ENCODE measurements around the gene PLAU. TPM values are rescaled to one million over a fixed set of nuclear protein-coding genes. Genes with fewer than 3 reads are reported as not detected.
A peak's percentile ranks its signal among the peaks of the same experiment; 100 is the strongest.

PLAU gene
- total and polyA plus RNA-seq, 2 donors: 3.8 to 20.3 TPM

DNA sequence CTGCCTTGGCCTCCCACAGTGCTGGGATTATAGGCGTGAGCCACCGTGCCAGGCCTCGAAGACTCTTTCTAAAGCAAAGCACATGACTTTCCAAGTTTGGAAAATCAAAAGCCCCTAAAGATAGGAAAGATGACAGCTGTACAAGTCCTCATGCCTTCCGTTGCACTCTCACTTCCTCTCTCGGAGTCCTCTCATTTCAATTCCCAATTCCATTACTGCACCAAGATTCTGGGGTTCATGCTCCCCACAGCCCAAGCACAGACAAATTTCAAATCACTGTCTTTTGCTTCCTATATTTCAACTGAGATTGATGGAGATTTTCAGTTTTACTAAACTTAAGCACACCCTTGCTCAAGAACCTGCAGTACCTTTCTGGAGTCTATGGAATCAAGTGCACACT, 10.9 kb upstream of the PLAU start:
- 94% methylated on average over 5 of the region's 5 CpGs for WGBS
- DNase-seq (ENCODE audit: low read depth in 6 of 9, low spot score in 9 of 9): no peak
- Histone ChIP-seq H3K4me1 (ENCODE audit: control insufficient read depth in 2 of 2, insufficient read depth in 2 of 2, low read length in 2 of 2) (peaks cover 0 to 5% of the 10 kb centered on the region in 2 donors), H3K36me3 (ENCODE audit: control insufficient read depth in 2 of 2, insufficient read depth in 2 of 2, low read length in 1 of 2) (no peaks in the 10 kb centered on the region), H3K27me3 (ENCODE audit: control insufficient read depth in 2 of 2, insufficient read depth in 1 of 2, low read length in 1 of 2) (no peaks in the 10 kb centered on the region), H3K9me3 (ENCODE audit: control insufficient read depth in 2 of 2, insufficient read depth in 1 of 2, low read length in 1 of 2) (no peaks in the 10 kb centered on the region), H3K27ac (ENCODE audit: low read depth in 1 of 2, low read length in 1 of 2) (no peak overlapping the region), H3K4me3 (ENCODE audit: low read length in 2 of 2) (no peak overlapping the region)

DNA sequence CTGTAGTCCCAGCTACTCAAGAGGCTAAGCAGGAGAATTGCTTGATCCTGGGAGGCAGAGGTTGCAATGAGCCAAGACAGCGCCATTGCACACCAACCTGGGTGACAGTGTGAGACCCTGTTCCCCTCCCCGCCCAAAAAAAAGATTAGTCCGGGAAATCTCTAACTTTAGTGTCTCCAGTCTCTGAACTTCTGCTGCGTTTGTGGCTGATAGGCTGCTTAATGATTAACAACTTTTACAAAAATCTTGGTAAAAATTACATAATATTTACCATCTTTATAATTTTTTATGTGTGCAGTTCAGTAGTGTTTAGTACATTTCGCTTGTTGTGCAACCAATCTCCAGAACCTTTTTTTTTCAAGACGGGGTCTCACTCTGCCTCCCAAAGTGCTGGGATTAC, 9.7 kb upstream of the PLAU start:
- 88% methylated on average over 6 of the region's 6 CpGs for WGBS
- no peaks in the 10 kb centered on the region for H3K36me3 ChIP-seq (ENCODE audit: control insufficient read depth in 2 of 2, insufficient read depth in 2 of 2, low read length in 1 of 2)
- H3K4me1 ChIP-seq (ENCODE audit: control insufficient read depth in 2 of 2, insufficient read depth in 2 of 2, low read length in 2 of 2): peaks cover 0 to 5% of the 10 kb centered on the region in 2 donors
- H3K27ac ChIP-seq (ENCODE audit: low read depth in 1 of 2, low read length in 1 of 2): no peak overlapping the region
- H3K4me3 ChIP-seq (ENCODE audit: low read length in 2 of 2): no peak overlapping the region
- H3K9me3 ChIP-seq (ENCODE audit: control insufficient read depth in 2 of 2, insufficient read depth in 1 of 2, low read length in 1 of 2): no peaks in the 10 kb centered on the region
- H3K27me3 ChIP-seq (ENCODE audit: control insufficient read depth in 2 of 2, insufficient read depth in 1 of 2, low read length in 1 of 2): no peaks in the 10 kb centered on the region
- DNase-seq (ENCODE audit: low read depth in 6 of 9, low spot score in 9 of 9): no peak

DNA sequence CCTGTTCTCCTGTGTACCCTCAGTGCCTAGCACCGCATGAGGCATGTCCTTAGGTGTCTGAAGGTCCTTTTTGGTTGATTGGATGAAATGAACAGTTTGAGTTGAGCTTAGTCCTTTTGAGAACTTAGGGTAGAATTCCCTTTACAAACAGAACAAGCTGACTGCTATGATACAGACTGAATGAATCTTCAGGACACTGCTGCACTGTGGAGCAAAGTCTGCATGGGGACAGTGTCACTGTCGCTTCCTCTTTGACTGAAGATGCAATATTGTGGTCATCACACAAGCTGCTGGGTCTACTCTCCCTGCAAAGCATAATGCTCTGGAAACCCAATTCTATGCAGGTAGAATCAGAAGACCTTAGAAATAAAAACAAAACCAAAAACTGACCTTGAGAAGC, 8.6 kb upstream of the PLAU start:
- WGBS: 84% methylated on average over 2 of the region's 2 CpGs
- no peaks in the 10 kb centered on the region for H3K9me3 ChIP-seq (ENCODE audit: control insufficient read depth in 2 of 2, insufficient read depth in 1 of 2, low read length in 1 of 2)
- DNase-seq (ENCODE audit: low read depth in 6 of 9, low spot score in 9 of 9): no peak

DNA sequence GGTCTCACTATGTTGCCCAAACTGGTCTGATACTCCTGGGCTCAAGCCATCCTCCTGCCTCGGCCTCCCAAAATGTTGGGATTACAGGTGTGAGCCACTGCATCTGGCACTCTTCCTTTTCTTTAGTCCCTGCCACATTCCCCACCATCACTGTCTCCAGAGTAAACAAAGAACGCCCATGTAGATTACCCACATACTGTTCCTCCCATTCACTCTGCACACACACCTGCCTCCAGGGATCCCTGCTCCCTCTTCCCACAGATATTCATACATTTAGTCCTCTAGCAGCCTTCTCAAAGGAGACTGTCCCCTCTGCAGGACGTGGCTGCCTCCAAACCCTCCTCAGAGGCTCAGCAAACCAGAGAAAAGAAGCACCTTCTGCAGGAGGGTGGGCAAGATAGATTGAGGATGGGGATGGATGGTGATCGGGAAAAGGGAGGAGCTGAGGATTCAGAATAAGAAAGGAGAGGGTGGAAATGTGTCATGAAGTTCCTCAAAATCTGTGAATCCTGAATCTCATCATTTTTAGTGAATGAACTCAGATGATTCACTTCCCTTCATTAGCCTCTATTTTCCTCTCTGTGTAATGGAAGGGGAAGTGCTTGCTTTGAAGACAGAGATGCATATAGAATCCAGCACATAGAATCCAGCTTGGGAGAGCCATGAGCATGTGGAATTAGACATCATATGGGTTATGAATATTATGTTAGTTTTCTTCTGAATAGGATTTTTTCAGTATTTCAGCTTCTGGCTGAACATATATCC, 5.5 kb upstream of the PLAU start:
- H3K27me3 ChIP-seq (ENCODE audit: control insufficient read depth in 2 of 2, insufficient read depth in 1 of 2, low read length in 1 of 2): peaks cover 6 to 31% of the 10 kb centered on the region in 2 donors
- H3K27ac ChIP-seq (ENCODE audit: low read depth in 1 of 2, low read length in 1 of 2): no peak overlapping the region
- no peak overlapping the region for H3K4me3 ChIP-seq (ENCODE audit: low read length in 2 of 2)
- no peaks in the 10 kb centered on the region for H3K36me3 ChIP-seq (ENCODE audit: control insufficient read depth in 2 of 2, insufficient read depth in 2 of 2, low read length in 1 of 2)
- DNase-seq (ENCODE audit: low read depth in 6 of 9, low spot score in 9 of 9): no peak
- 97% methylated on average over 4 of the region's 4 CpGs for WGBS
- H3K9me3 ChIP-seq (ENCODE audit: control insufficient read depth in 2 of 2, insufficient read depth in 1 of 2, low read length in 1 of 2): peaks cover 0 to 4% of the 10 kb centered on the region in 2 donors
- peaks cover 5 to 31% of the 10 kb centered on the region in 2 donors for H3K4me1 ChIP-seq (ENCODE audit: control insufficient read depth in 2 of 2, insufficient read depth in 2 of 2, low read length in 2 of 2)

More for the DNA sequence above, 8.6 kb upstream of the PLAU start:
- Histone ChIP-seq H3K27me3 (ENCODE audit: control insufficient read depth in 2 of 2, insufficient read depth in 1 of 2, low read length in 1 of 2) (peaks cover 0 to 5% of the 10 kb centered on the region in 2 donors), H3K4me3 (ENCODE audit: low read length in 2 of 2) (no peak overlapping the region), H3K4me1 (ENCODE audit: control insufficient read depth in 2 of 2, insufficient read depth in 2 of 2, low read length in 2 of 2) (peaks cover 0 to 10% of the 10 kb centered on the region in 2 donors), H3K36me3 (ENCODE audit: control insufficient read depth in 2 of 2, insufficient read depth in 2 of 2, low read length in 1 of 2) (no peaks in the 10 kb centered on the region), H3K27ac (ENCODE audit: low read depth in 1 of 2, low read length in 1 of 2) (no peak overlapping the region)

DNA sequence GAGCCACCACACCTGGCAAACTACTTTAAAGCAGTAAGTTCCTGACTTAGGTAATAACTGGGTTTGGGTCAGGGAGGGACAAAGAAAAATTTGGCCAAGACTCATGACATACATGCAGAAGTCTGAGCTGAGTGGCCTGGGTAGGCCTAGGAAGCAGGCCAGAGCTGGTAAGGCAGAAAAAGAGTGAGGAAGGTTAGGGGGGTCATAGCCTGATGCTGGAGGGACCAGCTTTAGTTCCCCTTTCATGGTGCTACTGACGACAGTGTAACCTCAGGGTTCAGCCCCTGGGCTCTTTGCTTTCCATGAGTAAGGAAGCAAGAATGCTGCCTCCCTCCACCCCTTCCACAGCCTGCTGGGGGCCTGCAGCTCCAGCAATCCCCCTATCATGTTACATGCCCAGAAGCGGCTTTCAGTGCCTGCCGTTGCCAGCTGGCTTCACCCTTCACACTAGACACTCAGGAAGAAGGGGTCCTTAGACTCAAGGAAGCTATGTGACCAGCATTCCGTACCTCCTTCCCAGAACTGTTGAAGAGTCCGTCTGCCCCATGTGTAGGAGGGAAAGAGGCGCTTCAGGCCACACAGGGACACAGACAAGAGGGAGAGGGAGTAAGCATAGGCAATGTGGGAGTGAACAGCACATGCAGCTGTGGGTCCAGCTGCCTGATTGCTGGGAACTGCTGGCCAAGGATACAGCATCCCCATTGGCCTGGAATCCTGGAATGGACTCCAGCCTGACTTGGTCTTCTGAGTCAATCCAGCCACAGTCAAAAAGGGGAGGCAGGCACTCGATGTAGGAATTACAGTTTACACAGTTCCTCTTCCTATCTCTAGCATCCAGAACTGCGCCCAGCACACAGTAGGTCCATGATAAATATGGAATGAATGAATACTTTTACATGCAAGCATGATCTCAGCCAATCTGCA, 4.1 kb upstream of the PLAU start:
- Histone ChIP-seq H3K27me3 (ENCODE audit: control insufficient read depth in 2 of 2, insufficient read depth in 1 of 2, low read length in 1 of 2) (peaks cover 19 to 45% of the 10 kb centered on the region in 2 donors), H3K4me1 (ENCODE audit: control insufficient read depth in 2 of 2, insufficient read depth in 2 of 2, low read length in 2 of 2) (peaks cover 12 to 41% of the 10 kb centered on the region in 2 donors), H3K36me3 (ENCODE audit: control insufficient read depth in 2 of 2, insufficient read depth in 2 of 2, low read length in 1 of 2) (no peaks in the 10 kb centered on the region), H3K9me3 (ENCODE audit: control insufficient read depth in 2 of 2, insufficient read depth in 1 of 2, low read length in 1 of 2) (peaks cover 0 to 4% of the 10 kb centered on the region in 2 donors), H3K27ac (ENCODE audit: low read depth in 1 of 2, low read length in 1 of 2) (peak overlapping the region; percentile 30 to 73), H3K4me3 (ENCODE audit: low read length in 2 of 2) (no peak overlapping the region)
- WGBS: 90% methylated on average over 8 of the region's 8 CpGs
- DNase-seq (ENCODE audit: low read depth in 6 of 9, low spot score in 9 of 9): no peak

DNA sequence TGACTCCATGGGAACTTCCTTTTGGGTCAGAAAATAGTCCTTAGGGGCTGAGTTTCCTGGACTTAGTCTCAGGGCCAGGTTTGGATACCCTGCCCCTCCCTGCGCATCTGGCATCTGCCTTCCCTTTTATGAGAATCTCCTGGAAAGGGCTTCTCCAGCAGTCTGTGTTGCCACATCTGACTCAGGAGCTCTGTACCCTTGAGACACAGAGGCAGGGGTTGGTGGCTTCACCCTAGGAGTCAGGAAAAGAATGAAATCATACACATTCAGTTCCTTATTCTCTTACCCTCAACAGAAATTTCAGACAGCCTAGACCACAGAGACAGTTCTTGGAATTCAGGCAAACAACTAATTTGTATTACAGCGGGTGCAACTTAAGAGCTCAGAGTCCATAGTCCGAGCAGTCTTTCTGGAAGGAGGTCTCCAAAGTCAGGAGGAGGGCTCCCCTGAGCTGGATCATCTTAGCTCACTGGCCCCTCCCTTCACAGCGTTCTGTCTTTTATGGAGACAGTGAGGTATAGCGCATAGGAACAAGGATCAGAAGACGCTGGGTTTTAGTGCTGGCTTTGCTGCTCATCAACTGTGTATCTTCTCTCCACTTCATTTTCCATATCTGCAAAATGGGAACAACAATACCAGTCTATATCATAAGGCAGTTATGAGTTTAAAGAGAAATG, 3.0 kb upstream of the PLAU start:
- DNase-seq (ENCODE audit: low read depth in 6 of 9, low spot score in 9 of 9): no peak
- 58% methylated on average over 6 of the region's 6 CpGs for WGBS
- no peak overlapping the region for H3K27ac ChIP-seq (ENCODE audit: low read depth in 1 of 2, low read length in 1 of 2)
- H3K4me1 ChIP-seq (ENCODE audit: control insufficient read depth in 2 of 2, insufficient read depth in 2 of 2, low read length in 2 of 2): peaks cover 12 to 42% of the 10 kb centered on the region in 2 donors
- H3K4me3 ChIP-seq (ENCODE audit: low read length in 2 of 2): no peak overlapping the region
- H3K27me3 ChIP-seq (ENCODE audit: control insufficient read depth in 2 of 2, insufficient read depth in 1 of 2, low read length in 1 of 2): peaks cover 22 to 57% of the 10 kb centered on the region in 2 donors
- H3K36me3 ChIP-seq (ENCODE audit: control insufficient read depth in 2 of 2, insufficient read depth in 2 of 2, low read length in 1 of 2): no peaks in the 10 kb centered on the region
- H3K9me3 ChIP-seq (ENCODE audit: control insufficient read depth in 2 of 2, insufficient read depth in 1 of 2, low read length in 1 of 2): peaks cover 0 to 4% of the 10 kb centered on the region in 2 donors

DNA sequence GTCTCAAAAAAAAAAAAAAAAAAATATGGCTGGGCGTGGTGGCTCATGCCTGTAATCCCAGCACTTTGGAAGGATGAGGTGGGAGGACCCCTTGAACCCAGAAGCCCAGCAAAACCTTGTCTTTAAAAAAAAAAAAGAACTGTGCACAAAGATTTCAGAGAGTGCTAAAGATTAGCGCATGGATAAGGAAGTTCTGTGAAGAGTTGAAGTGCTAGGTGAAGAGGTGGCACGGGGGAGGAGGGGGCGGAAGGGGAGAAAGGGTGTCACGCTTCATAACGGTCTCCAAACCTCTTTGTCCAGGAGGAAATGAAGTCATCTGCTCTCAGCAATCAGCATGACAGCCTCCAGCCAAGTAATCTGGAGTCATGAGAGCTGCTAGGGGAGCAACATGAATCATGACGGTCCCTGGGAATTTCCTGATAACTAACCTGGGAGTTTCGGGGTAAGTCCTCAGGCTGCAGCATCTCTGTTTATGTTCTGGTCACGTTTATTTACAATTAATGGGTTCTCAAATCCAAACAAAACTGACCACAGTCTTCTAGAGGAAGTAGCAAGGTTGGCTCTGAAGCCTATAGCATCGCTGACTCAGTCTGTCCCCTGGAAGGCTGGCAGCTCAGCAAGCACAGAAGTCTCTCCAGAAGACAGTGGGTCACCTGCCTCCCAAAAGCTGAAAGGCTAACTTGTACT, 1.9 kb upstream of the PLAU start:
- Histone ChIP-seq H3K36me3 (ENCODE audit: control insufficient read depth in 2 of 2, insufficient read depth in 2 of 2, low read length in 1 of 2) (no peaks in the 10 kb centered on the region), H3K4me3 (ENCODE audit: low read length in 2 of 2) (no peak overlapping the region), H3K27me3 (ENCODE audit: control insufficient read depth in 2 of 2, insufficient read depth in 1 of 2, low read length in 1 of 2) (peaks cover 24 to 67% of the 10 kb centered on the region in 2 donors), H3K4me1 (ENCODE audit: control insufficient read depth in 2 of 2, insufficient read depth in 2 of 2, low read length in 2 of 2) (peaks cover 12 to 42% of the 10 kb centered on the region in 2 donors), H3K27ac (ENCODE audit: low read depth in 1 of 2, low read length in 1 of 2) (no peak overlapping the region), H3K9me3 (ENCODE audit: control insufficient read depth in 2 of 2, insufficient read depth in 1 of 2, low read length in 1 of 2) (peaks cover 0 to 4% of the 10 kb centered on the region in 2 donors)
- peak in 2 of 9 donors; percentile 25 to 62 for DNase-seq (ENCODE audit: low read depth in 6 of 9, low spot score in 9 of 9)
- WGBS: 9% methylated on average over 10 of the region's 10 CpGs

DNA sequence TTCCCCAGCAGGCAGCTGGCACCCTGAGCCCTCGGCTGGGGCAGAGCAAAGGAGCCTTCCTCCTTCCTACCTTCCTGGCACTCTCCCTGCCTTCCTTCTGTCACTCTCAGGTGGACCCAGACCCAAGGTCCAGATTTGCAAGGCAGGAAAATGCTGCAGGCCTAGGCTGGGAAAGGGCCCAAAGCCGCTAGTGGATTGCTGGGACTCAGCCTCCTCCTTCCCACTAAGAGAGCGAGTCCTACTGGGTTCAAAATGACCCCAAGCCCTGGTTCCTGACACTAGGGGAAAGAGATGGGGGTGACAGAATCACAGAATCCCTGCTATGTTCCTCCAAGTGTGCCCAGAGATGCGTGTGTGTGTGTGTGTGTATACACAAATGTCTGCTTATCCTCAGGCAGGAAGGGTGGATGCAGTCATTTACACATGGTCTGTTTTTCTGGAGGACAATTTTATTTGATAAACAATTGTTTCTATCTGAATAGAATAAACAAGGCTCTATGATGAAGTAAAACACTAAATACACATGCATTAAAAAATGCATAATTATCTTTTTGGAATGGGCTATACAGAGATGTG, 1.3 kb upstream of the PLAU start:
- WGBS: 77% methylated on average over 4 of the region's 4 CpGs
- Histone ChIP-seq H3K27me3 (ENCODE audit: control insufficient read depth in 2 of 2, insufficient read depth in 1 of 2, low read length in 1 of 2) (peaks cover 24 to 73% of the 10 kb centered on the region in 2 donors), H3K4me3 (ENCODE audit: low read length in 2 of 2) (no peak overlapping the region), H3K36me3 (ENCODE audit: control insufficient read depth in 2 of 2, insufficient read depth in 2 of 2, low read length in 1 of 2) (no peaks in the 10 kb centered on the region), H3K9me3 (ENCODE audit: control insufficient read depth in 2 of 2, insufficient read depth in 1 of 2, low read length in 1 of 2) (peaks cover 0 to 4% of the 10 kb centered on the region in 2 donors), H3K4me1 (ENCODE audit: control insufficient read depth in 2 of 2, insufficient read depth in 2 of 2, low read length in 2 of 2) (peaks cover 12 to 42% of the 10 kb centered on the region in 2 donors), H3K27ac (ENCODE audit: low read depth in 1 of 2, low read length in 1 of 2) (no peak overlapping the region)
- no peak for DNase-seq (ENCODE audit: low read depth in 6 of 9, low spot score in 9 of 9)

Data from thymus (tissue), 11 donors.